Fibroblast of mammary gland (primary cell): ENCODE measurements around the gene SLC66A2.
"Not testable (repeated sequence)": the region's sequence is repeated elsewhere in the genome, so short reads cannot be mapped to it uniquely, and the experiment has no call there.

ENCODE experiments used
- DNase-seq: peaks from one replicate; pipeline ENCODE4 v3.0.0-alpha.2; 2010; ENCODE audit warnings: low read depth
- H3K4me3 ChIP-seq: 2 replicates; pipeline ENCODE4 v1.5.1; 2011; ENCODE audit warnings: low read depth, mild to moderate bottlenecking, low read length, moderate library complexity; ENCODE audit not compliant: control insufficient read depth
- CTCF ChIP-seq: conservative IDR thresholded peaks from 2 replicates; pipeline ENCODE4 v1.5.1; 2011; ENCODE audit warnings: low read depth, low read length, inconsistent platforms; ENCODE audit not compliant: control insufficient read depth, insufficient read depth

SLC66A2 gene

GRCh38 chr18:79962835-79963657, 11.6 kb upstream of the SLC66A2 start:
- DNase-seq: no peak
- no peak for TF ChIP-seq CTCF
- H3K4me3 ChIP-seq: no peak overlapping the region

GRCh38 chr18:79962311-79962710, 10.9 kb upstream of the SLC66A2 start:
- TF ChIP-seq CTCF: no peak
- no peak overlapping the region for H3K4me3 ChIP-seq
- DNase-seq: peak; percentile 56

GRCh38 chr18:79961527-79962291, 10.3 kb upstream of the SLC66A2 start:
- H3K4me3 ChIP-seq: no peak overlapping the region
- TF ChIP-seq CTCF: no peak
- DNase-seq: peak; percentile 21

GRCh38 chr18:79960921-79961526, 9.6 kb upstream of the SLC66A2 start:
- TF ChIP-seq CTCF: no peak
- H3K4me3 ChIP-seq: no peak overlapping the region
- DNase-seq: no peak

GRCh38 chr18:79960161-79960801, 8.8 kb upstream of the SLC66A2 start:
- H3K4me3 ChIP-seq: not testable (repeated sequence)
- peak; percentile 50 for DNase-seq

- no peak for DNase-seq
- H3K4me3 ChIP-seq: no peak overlapping the region
- no peak for TF ChIP-seq CTCF
Observed at GRCh38 chr18:79958981-79959380, 7.5 kb upstream of the SLC66A2 start.
